Endothelial cell of umbilical vein (primary cell): ENCODE results near the gene CTNNB1.

Source experiments
- EZH2 ChIP-seq: IDR thresholded peaks from 2 replicates; pipeline ENCODE4 v1.6.1; 2012; ENCODE audit warnings: borderline replicate concordance, low read depth, mild to moderate bottlenecking, moderate library complexity, low read length, inconsistent platforms; ENCODE audit not compliant: severe bottlenecking
- JUN ChIP-seq: IDR thresholded peaks from 2 replicates; pipeline ENCODE4 v1.6.1; 2011; ENCODE audit warnings: borderline replicate concordance, low read depth; ENCODE audit not compliant: insufficient read length, insufficient read depth
- POLR2A ChIP-seq: IDR thresholded peaks from 2 replicates; pipeline ENCODE4 v1.6.1; 2012; ENCODE audit warnings: low read depth, mild to moderate bottlenecking, control low read depth, low read length
- POLR2AphosphoS5 ChIP-seq: IDR thresholded peaks from 2 replicates; pipeline ENCODE4 v1.6.1; 2012; ENCODE audit warnings: low read depth, mild to moderate bottlenecking, control low read depth, low read length, moderate library complexity; ENCODE audit not compliant: insufficient read depth
- TF ChIP-seq, protein P1 (sequence below), 2 donors: IDR thresholded peaks; 1 replicate in 1 of 2; 2 replicates in 1 of 2; pipeline ENCODE4 v1.5.1; 2011; ENCODE audit warnings: low read length in 2 of 2, mild to moderate bottlenecking in 2 of 2, moderate library complexity in 2 of 2, control low read depth in 1 of 2, inconsistent platforms in 1 of 2, low read depth in 1 of 2; ENCODE audit not compliant: insufficient read depth in 1 of 2; ENCODE audit errors: extremely low read depth in 1 of 2
- TF ChIP-seq, protein P2 (sequence below): IDR thresholded peaks from 2 replicates; pipeline ENCODE4 v1.6.1; 2011; ENCODE audit not compliant: insufficient read depth, insufficient read length

DNA sequence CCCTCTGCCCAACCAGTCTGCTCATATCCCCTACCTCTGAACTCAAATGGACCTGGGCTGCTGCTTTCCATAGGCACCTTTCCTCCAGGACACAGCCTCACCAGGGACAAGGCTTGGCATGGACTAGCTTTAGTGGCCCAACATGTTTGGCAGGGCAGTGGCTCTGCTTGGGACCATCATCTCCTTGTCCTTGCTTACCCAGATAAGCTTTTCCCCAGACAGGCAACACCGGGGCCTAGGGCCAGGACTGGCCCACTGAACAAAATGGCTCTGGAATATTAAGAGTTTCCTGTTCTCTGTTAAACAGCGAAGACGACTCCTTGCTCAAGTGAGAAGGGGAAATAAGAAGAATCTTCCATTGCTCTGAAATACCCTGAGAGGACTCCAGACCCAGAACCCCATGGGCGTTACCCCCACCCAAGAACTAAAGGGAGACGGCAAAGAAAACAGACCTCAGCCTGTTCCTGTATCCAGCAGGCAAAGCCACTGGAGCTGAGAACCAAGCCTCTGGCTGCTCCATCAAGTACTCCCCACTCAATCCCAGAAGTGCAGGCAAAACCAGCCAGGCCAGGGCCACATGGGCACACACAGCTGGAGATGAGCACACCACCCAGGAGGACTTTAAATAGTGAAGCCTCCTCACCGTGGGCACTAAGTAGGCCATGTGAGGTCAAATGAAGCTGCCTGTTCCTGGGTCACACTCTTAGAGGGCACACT lies 45.5 kb downstream of the CTNNB1 start:
- TF ChIP-seq, protein P1, sequence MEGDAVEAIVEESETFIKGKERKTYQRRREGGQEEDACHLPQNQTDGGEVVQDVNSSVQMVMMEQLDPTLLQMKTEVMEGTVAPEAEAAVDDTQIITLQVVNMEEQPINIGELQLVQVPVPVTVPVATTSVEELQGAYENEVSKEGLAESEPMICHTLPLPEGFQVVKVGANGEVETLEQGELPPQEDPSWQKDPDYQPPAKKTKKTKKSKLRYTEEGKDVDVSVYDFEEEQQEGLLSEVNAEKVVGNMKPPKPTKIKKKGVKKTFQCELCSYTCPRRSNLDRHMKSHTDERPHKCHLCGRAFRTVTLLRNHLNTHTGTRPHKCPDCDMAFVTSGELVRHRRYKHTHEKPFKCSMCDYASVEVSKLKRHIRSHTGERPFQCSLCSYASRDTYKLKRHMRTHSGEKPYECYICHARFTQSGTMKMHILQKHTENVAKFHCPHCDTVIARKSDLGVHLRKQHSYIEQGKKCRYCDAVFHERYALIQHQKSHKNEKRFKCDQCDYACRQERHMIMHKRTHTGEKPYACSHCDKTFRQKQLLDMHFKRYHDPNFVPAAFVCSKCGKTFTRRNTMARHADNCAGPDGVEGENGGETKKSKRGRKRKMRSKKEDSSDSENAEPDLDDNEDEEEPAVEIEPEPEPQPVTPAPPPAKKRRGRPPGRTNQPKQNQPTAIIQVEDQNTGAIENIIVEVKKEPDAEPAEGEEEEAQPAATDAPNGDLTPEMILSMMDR (IDR thresholded peaks at IDR 0.05; ENCODE audit: extremely low read depth in 1 of 2, insufficient read depth in 1 of 2, low read depth in 1 of 2, low read length in 2 of 2), result no peak
- TF ChIP-seq POLR2A (no peak), JUN (no peak), EZH2 (no peak), POLR2AphosphoS5 (no peak)
- TF ChIP-seq, protein P2, sequence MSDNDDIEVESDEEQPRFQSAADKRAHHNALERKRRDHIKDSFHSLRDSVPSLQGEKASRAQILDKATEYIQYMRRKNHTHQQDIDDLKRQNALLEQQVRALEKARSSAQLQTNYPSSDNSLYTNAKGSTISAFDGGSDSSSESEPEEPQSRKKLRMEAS, result no peak
